Kidney glomerular epithelial cell (primary cell): Measurements from ENCODE around the gene CALML3.

Experiments
- DNase-seq: peaks from one replicate; lab custom pipeline; 2025; lab: John Stamatoyannopoulos, UW

Gene CALML3

DNA sequence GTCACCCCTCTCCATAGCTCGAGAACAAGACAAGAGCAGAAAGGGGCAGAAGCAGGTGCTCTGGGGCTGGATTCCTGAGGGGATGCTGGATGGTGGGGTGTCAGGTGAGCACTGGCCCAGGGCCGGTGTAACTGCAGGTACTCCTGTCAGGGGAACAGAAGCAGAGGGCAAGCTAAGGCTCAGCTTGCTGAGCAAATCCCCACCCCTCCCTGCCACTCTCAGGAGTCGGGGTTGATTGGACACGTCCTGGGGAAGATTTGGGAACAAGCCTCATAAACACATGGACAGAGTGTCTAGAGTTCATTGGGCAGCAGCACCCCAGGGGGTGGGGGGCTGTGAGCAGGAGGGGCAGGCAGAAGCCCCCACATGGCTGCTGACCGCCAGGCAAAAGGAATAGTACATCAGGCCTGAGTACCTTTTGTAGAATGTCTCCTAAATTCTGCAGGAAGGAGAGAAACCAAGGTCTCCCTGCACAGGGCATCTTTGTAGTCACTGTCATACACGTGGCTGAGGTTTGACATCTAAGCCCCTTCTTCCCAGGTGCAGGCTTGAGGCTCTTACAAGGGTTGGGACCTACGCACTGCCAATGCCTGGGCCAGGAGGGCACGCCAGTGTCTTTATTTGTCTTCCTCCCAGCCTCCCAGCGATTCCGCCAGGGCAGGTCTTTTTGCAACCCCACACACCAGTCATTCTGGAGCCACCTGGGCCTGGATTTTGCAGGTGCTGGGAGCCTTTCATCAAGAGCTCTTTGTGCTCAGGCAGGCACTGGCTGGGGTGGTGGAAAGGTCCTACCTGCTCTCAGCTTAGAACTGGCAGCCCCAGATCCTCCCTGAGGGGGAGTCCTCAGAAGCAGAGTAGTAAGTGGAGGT is 2.8 kb downstream of the CALML3 start:
- no peak for DNase-seq

DNA sequence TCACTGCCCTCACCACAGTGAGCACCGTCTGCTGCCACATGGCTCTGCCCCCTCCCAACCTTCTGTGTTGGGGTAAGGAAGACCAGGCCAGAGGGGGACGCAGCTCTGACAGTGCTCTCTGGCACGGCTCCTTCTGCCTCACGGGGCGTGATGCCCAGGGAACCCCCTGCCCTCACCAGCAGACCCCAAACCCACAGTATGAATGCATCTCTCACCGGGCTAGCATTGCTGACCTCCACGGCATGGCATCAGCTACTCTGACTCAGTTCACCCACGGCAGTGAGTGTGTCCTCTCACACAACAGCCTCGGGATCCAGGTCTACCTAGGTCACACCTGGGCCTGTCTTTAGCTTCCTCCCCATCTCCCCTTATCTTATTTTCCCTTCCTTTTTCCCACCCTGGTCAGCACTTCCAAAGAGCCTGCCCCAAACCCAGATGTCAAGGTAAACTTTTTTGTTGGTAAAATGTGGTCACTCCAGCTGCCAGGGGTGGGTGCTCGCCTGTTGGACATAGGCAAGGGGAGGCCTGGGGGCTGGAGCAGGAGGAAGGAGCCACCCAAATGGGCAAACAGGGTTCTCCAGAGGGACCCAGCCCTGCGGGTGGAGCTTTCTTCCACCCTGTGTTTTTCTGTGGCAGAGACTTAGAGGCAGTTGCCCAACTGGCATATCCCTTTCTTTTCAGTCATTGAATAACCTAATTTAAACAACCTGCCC is 4.4 kb downstream of the CALML3 start:
- no peak for DNase-seq

DNA sequence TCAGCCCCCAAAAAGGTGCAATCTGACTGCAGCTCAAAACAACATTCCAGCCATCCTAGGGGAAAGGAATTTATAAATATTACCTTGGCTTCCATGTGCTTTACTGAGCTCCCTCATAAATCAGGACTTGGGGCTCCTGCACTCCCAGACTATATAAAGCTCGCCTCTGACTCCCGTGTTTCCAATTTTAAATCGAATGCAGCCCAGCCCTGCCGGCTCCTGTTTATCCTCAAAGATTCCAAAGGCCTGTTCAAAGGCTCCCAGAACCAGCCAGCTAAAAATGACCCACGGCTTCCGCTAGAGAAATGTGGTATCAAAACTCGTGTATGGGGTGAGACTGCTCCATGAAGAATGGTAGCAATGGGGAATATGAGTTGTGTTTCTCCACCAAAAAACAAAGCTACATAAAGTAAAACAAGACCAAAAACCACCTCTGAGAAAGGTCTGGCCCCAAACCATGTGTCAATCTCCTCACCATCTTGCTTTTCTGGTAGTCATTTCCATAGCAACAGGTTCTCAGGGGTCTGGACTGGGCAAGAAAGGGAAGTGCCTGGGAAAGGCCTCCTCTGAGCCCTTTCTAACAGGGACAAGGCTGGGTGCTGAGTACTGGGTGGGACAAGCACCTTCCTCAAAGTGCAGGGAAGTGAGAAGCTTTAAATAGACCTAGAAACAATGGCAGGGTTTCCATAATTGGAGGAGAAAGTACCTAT is 5.1 kb downstream of the CALML3 start:
- no peak for DNase-seq

DNA sequence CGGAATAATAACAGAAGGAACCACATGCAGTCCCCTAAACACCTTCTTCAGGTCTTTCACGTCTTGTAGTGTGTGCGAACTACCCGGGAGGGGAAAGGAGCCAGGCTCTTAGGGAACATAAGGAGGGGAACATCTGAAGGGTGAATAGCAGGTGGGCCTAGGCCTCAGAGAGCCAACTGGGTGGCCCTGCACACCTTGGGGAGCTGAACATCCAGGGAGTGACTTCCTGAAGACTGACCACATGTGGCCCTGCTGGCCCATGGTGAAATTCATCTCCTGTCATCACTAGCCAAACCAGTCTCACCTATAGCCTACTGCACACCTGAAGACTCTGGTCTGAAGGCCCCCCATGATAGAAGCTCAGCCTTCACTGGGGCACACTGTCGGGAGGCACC is 5.6 kb downstream of the CALML3 start:
- no peak for DNase-seq

DNA sequence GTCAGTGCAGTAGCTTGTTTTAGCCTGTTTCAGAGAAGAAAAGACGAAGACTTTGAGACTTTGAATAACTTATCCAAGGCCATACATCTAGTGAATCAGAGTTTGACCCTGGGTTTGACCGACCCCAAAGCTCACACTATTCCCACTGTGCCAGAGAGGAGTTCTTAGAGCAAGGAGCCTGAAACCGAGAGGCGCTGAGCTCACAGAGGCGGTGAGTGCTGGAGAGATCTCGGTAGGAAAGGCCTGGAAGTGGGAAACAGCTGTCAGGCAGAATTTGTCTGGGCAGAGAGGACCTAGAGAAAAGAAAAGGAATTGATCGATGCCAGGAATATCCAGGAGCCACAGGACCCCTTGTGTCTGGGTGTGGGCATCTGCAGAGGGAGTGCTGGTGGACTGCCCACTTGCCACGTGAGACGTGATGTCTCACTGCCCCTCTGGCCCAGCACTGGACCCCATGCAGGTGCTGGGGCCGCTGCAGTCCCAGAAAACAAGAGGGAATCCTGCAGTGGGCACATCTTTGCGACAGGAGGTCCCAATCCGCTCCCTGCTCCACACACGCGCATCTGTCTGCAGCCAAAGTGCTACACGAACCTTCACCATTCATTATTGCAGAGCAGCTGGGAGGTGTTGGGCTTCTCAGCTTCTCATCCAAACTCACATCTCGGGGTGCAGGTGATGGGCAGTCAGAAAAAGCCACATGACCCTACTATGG is 6.2 kb downstream of the CALML3 start:
- no peak for DNase-seq

DNA sequence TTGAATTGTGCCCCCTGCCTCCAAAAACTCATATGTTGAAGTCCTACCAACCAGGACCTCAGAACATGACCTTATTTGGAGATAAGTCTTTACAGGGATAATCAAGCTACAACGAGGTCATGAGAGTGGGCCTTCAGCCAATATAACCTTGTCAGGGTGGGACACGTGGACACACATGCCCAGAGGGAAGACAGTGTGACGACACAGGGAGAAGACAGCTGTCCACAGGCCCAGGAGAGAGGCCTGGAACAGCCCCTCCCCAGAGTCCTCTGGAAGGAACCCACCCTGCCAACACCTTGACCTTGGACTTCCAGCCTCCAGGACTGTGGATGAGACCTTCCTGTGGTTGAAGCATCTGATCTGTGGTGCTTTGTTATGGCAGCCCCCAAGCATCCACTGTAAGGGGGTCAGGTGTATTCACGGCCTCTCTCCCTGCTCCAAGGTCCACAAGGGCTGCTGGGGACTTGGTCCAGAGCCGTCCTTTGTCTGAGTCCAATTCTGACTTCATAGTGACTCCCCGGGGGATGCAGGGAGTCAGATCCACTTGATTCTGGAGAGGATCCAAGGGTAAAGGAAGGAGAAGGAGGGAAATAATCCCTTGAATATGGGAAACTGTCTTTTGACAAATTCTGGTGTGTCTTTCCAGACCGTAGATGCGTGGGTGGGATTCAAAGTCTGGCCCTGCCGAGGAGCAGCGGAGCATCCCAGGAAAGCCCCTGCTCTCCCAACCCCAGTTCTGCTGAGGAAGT is 7.0 kb downstream of the CALML3 start:
- no peak for DNase-seq

DNA sequence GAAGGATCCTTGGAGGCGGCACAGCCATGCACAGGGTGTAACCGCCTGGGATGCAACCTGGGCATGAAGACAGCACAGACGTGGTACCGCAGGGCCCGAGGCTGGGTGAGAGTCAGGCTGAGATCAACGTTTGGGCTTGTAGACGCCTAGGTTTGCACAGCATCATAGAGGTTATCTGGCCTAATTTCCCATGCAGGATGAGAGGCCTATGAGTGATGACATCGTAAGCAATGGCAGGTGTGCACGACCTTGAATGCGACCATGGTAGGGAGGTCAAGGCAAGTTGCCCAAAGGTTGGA is 7.5 kb downstream of the CALML3 start:
- DNase-seq, result no peak

DNA sequence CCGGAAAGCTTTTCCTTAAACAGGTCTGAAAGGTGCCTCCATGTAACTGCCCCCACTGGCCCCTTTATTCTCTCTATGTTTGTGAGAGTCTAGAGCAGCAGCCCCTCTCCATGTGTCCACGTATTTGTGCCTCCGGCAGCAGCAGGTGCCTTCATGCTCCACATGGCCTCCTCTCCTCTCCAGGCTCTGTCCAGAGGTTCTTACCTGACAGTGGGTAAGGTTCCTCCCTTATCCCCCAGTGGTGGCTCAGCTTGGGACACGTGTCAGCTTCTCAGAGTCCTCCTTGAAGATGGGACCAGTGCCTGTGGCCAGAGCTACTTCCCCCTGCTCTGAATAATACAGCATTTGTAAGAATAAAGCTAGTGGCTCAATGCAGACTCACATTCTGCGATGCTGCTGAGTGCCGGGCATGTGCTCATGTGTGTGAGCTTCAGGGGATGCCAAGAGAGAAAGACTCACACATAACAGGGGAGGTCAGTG is 7.9 kb downstream of the CALML3 start:
- DNase-seq, result no peak

DNA sequence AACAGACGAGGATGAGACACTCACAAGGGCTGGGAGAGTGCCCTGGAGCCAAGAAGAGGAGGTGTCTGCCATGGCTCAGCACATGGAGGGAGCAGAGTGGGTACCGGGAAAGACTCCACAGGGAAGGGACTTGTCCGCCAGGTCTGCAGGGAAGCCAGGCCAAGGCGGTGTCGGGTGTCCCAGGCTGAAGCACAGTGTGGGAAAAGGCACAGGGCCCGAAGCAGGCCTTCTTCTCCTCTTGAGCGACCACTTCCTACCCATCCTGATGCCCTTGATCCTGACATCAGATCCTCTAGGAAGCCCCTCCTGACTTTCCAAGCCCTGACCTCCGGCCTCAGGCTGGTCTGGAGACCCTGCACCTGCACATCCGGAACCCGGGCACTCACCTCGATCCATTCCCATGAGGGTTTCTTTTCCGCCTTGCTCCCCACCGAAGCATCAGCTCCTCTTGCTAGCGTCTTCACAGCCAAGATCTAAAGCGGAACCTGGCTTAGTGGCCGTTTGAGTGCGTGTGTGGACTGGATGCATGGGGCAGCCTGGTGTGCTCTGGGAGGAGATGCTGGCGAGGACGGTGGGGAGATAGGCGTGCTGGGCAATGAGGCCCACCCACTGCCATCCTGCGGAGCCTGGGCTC is 8.5 kb downstream of the CALML3 start:
- DNase-seq, result no peak

DNA sequence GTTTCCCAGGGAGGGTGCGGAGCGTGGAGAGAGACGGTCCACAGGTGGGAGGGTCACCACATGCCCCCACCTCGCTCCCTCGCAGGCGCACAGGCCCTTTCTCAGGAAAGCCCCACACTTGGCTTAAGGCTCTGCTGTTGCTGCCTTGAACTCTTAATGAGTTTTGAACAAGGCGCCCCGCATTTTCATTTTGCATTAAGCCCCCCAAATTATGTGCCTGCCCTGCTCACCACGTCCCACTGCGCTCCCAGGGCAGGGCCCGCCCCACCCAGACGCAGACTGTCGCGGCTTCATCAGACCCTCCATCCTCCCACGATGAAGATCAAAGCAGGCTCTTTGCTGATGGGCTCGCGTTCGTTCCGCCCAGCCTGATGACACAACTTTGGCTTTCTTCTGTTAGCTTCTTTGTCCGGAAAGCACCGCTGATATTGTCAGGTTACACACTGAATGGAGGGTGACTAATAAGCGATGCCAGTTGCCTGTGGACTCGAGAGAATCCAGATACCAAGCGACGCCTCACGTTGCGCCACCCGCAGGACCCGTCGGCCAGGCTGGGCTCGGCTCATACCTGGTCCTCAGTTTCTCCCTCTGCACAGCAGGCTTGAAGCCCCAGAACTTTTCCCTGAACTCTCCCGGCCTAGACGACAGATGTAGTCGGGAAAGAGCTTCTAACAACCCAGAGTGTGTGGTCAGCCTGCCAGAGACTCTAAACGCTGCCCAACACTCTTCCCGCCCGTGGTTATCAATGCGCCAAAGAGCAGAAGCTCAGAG is 9.5 kb downstream of the CALML3 start:
- DNase-seq, result no peak

DNA sequence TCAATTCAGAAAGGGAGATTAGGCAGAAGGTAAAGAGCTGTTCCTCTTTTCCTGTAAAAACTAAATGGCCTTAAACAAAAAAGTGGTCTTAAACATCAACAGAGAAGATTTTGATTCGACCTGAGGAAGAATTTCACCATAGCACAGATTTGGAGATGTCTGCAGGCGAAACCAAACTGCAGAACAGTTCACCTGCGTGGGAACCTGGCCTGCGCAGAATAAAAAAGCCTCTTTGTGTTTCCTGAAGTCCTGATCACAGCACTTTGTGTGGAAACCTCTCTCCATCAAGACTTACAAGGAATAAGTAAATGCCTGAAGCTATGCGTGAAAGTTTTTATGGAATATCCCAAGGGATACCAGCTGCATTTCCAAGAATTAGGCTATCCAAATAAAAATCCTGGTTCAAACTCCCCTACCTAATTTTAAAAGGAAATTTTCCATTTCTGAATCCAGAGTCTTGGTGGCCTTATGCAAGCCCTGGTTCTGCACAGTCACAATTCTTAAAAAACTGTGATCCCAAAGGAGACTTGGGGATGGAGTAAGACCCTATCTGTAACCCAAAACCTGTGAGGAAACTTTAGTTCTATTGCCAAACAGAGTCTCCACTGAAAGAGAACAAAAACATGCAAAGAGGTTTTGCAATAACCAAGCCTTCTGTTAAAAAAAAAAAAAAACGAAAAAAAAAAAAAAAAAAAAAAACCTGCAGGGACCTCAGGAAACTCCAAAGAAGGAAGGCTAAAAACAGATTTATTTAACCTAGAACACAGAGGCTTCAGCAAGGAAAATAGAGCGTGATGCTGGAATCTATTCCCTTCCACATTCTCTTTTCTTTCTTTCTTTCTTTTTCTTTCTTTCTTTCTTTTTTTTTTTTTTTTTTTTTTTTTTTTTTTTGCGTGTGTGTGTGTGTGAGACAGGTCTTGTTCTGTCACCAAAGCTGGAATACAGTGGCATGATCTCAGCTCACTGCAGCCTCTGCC is 10.4 kb downstream of the CALML3 start:
- no peak for DNase-seq

DNA sequence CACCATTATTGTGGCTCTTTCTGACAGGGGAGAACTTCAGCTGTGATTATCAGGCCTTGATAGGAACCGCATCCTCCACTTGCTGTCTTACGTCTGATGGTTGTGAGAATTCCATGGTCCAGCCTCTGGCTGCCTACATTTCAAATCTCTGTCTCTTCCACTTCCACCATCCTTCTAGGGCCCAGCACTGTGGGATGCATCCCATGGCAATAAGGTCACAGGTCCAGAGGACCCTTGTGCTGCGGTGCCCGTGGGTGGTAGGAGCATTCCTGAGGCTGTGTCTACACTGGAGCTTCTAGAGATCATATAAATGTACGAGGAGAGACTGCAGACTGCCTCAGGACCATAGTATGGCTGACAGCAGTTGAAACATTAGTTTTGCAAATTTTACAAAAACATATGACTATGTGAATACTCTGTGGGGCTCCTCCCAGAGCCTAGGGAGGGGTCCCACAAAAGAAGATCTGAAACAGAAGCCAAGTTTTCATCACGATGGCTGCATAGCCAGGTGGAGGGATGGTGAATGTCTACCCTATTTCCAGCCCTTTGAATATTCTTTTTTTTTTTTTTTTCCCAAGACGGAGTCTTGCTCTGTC is 11.8 kb downstream of the CALML3 start:
- DNase-seq, result no peak

DNA sequence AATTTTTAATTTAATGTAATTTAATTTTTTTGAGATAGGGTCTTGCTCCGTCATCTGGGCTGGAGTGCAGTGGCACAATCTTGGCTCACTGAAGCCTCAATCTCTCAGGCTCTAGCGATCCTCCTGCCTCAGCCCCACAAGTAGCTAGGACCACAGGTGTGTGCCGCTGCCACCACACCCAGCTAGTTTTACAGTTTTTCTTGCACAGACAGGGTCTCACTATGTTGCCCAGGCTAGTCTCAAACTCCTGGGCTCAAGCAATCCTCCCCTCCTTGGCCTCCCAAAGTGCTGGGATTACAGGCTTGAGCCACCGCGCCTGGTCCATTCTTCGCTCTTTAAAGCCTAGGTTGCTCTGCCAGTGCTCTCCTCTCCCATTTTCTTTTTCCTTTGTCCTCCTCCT is 12.9 kb downstream of the CALML3 start:
- no peak for DNase-seq

DNA sequence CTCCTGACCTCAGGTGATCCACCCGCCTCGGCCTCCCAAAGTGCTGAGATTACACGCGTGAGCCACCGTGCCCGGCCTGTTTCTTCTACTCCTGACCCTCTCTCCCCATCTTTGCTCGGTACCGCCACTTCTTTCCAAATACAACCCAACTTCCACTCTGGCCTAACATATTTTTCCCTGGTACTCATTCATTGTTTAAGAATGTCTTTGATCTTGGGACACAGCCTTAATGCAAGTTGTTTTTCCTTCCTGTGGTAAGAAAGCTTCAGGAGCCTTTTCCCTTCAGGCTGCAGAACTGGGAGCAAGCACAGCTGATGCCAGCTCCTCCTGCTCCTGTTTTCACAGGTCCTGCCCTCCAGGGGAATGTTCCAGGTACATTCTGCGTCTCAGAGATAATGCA is 13.7 kb downstream of the CALML3 start:
- DNase-seq, result no peak

DNA sequence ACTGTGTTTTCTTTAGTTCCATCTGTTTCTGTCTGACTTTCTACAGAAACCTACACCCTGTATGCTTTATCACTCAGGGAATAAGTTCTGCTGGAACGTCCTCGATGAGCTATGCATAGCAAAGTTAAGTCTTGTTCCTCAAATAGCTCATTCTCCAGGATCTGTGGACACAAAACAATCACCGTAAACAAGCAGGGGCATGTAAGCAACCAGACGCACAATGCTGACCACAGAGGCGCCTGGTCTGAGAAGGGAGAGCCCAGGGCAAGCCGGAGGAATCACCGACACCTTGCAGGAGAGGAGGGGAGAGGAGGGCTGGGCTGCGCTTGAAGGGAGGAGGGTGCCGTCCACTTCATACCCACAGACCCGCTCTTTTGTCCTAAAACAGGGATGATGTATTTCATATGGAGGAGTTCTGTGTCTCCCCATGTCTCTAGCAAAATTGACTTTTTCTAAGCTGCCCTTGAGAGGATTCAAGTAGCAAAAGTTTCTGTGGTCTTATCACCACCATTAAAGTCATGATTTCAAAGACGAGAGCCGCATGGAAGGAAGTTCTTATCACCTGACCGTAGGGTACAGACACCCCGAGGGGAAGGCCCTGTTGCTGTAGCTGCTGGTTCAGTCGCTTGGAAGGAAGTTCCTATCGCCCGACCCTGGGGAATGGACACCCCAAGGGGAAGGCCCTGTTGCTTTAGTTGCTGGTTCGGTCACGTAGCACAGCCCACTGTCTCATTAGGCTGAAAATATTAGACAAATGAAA is 14.3 kb downstream of the CALML3 start:
- no peak for DNase-seq

DNA sequence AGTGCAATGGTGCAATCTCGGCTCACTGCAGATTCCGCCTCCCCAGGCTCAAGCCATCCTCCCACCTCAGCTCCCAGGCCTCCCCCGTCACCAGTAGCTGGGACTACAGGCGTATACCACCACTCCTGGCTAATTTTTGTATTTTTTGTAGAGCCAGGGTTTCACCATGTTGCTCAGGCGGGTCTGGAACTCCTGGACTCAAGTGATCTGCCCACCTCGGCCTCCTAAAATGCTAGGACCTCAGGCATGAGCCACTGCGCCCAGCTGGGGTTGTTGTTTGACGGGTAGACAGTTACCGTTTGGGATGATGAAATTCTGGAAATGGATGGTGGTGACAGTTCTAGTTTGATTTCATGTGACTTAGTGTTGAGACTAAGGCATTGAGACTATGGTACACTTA is 15.3 kb downstream of the CALML3 start:
- DNase-seq, result no peak

DNA sequence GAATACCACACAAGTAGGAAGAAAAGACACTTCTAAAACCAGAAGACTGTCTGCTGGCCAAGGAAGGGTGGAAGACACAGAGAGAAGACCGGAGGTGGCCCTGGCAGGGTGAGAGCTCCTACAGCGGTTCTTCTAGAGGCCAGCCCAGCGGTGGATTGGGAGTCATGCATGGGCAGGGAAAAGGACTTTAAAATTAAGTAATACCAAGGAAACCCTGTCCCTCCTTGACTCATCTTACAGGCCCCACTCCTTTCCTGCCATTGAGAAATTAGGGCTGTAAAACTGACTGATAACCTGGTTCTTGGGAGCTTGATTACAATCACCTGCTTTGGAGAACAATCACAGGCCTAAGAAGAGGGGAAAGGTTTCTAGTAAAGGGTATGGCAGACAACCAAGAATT is 16.1 kb downstream of the CALML3 start:
- no peak for DNase-seq

DNA sequence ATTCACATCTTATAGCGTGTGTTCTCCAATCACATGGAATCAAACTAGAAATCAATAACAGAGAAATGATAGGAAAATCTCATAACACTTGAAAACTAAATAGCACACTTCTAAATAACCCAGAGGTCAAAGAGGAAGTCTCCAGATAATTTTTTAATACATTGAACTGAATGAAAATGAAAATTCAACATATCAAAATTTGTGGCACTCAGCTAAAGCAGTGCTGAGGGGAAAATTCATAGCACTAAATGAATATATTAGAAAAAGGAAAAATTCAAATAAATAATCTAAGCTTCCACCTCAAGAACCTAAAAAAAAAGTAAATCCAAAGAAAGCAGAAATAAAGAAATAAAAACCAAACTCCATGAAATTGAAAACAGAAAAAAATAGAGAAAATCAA is 17.3 kb downstream of the CALML3 start:
- DNase-seq, result no peak
